Karpas-422 (cell line): ENCODE data around the gene RABGAP1L. TPM values are rescaled to one million over a fixed set of nuclear protein-coding genes. Genes with fewer than 3 reads are reported as not detected.
A peak's percentile ranks its signal among the peaks of the same experiment; 100 is the strongest.

Experiments used
- DNase-seq: peaks from one replicate; pipeline ENCODE4 v3.0.0-alpha.2; 2015
- H2AFZ ChIP-seq: fragments of 200-600 bp; sonication (generic); 2 replicates; pipeline ENCODE4 v1.6.1; 2014; ENCODE audit warnings: antibody characterized with exemption, low read length, mixed read lengths
- H3K27ac ChIP-seq: fragments of 200-600 bp; sonication (generic); 2 replicates; pipeline ENCODE4 v1.5.1; 2014; ENCODE audit warnings: mild to moderate bottlenecking, low read length, moderate library complexity
- H3K27me3 ChIP-seq: fragments of 200-600 bp; sonication (generic); 2 replicates; pipeline ENCODE4 v1.6.1; 2014; ENCODE audit warnings: low read length, mixed read lengths
- H3K36me3 ChIP-seq: fragments of 200-600 bp; sonication (generic); 2 replicates; pipeline ENCODE4 v1.6.1; 2014; ENCODE audit warnings: low read length, mixed read lengths; ENCODE audit not compliant: insufficient read depth
- H3K4me1 ChIP-seq: fragments of 200-600 bp; sonication (generic); 2 replicates; pipeline ENCODE4 v1.6.1; 2014; ENCODE audit warnings: mild to moderate bottlenecking, low read length, mixed read lengths
- H3K4me2 ChIP-seq: fragments of 200-600 bp; sonication (generic); 2 replicates; pipeline ENCODE4 v1.6.1; 2014; ENCODE audit warnings: low read length, low read depth, mild to moderate bottlenecking; ENCODE audit not compliant: poor library complexity, severe bottlenecking
- H3K4me3 ChIP-seq: fragments of 200-600 bp; sonication (generic); 2 replicates; pipeline ENCODE4 v1.5.1; 2014; ENCODE audit warnings: mild to moderate bottlenecking, antibody characterized with exemption, low read length, mixed read lengths
- H3K79me2 ChIP-seq: fragments of 200-600 bp; sonication (generic); 2 replicates; pipeline ENCODE4 v1.6.1; 2014; ENCODE audit warnings: mild to moderate bottlenecking, low read length, mixed read lengths
- H3K9ac ChIP-seq: fragments of 200-600 bp; sonication (generic); 2 replicates; pipeline ENCODE4 v1.6.0; 2014; ENCODE audit warnings: low read length
- H3K9me2 ChIP-seq: fragments of 200-600 bp; sonication (generic), shearing (Covaris generic); replicated peaks from 2 replicates; pipeline ENCODE4 v1.6.0; 2014; ENCODE audit warnings: mild to moderate bottlenecking, low read length, moderate library complexity; ENCODE audit not compliant: insufficient read depth
- H3K9me3 ChIP-seq: fragments of 300-700, 200-600 bp; sonication (generic); 2 replicates; pipeline ENCODE4 v1.6.1; 2014; ENCODE audit warnings: low read length, mixed read lengths
- H4K20me1 ChIP-seq: fragments of 200-600 bp; sonication (generic); 2 replicates; pipeline ENCODE4 v1.6.1; 2014; ENCODE audit warnings: mild to moderate bottlenecking, antibody characterized with exemption, low read length, low read depth; ENCODE audit not compliant: insufficient read depth
- total RNA-seq: library from RNA; depleted of rRNA; stranded (reverse); fragments of >200 nt; shearing (Covaris generic); gene quantifications from 2 replicates; pipeline ENCODE4 v1.2.3, GENCODE V29; 2014; ENCODE audit warnings: low replicate concordance

Gene RABGAP1L
- total RNA-seq, 1 experiment from 2014 or later: 28.9 TPM

- H3K36me3 ChIP-seq: no peaks in the 10 kb centered on the region
- H3K4me3 ChIP-seq: no peak overlapping the region
- H3K4me1 ChIP-seq: no peaks in the 10 kb centered on the region
- H2AFZ ChIP-seq: no peak overlapping the region
- H3K9ac ChIP-seq: no peak overlapping the region
- no peaks in the 10 kb centered on the region for H3K79me2 ChIP-seq
- no peaks in the 10 kb centered on the region for H3K9me2 ChIP-seq
- H4K20me1 ChIP-seq: no peaks in the 10 kb centered on the region
- no peak overlapping the region for H3K27ac ChIP-seq
- H3K4me2 ChIP-seq: no peak overlapping the region
- H3K27me3 ChIP-seq: no peaks in the 10 kb centered on the region
- no peak for DNase-seq
- H3K9me3 ChIP-seq: no peaks in the 10 kb centered on the region
These were observed 586.9 kb downstream of the RABGAP1L start for GRCh38 chr1:174746024-174746808.

DNA sequence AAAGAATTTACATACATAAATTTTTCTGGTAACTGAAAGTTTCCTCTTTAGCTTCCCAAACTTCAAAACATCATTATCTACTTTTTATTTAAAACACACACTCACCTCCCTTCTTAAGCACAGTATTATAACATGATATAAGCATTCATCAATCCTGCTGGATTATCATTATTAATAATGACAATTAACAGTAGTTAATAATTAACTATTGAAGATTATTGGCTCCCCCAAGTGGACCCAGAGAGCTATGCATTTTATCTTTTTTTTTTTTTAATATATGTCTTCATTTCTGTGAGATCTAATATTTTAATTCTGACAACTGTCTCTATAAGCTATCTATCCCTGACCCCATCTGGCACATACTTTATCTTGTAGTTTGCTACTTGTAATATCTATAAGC lies 588.3 kb downstream of the RABGAP1L start:
- Histone ChIP-seq H3K9me3 (no peaks in the 10 kb centered on the region), H3K4me1 (no peaks in the 10 kb centered on the region), H3K4me2 (no peak overlapping the region), H3K27me3 (no peaks in the 10 kb centered on the region), H3K79me2 (no peaks in the 10 kb centered on the region), H3K27ac (no peak overlapping the region), H2AFZ (no peak overlapping the region), H3K36me3 (no peaks in the 10 kb centered on the region), H3K9ac (no peak overlapping the region), H3K9me2 (no peaks in the 10 kb centered on the region), H3K4me3 (no peak overlapping the region), H4K20me1 (no peaks in the 10 kb centered on the region)
- DNase-seq: peak; percentile 49

GRCh38 chr1:174748586-174748985 lies 589.3 kb downstream of the RABGAP1L start:
- Histone ChIP-seq H3K9ac (no peak overlapping the region), H3K9me3 (no peaks in the 10 kb centered on the region), H3K36me3 (no peaks in the 10 kb centered on the region), H3K27me3 (no peaks in the 10 kb centered on the region), H3K4me3 (no peak overlapping the region), H3K27ac (no peak overlapping the region), H4K20me1 (no peaks in the 10 kb centered on the region), H3K79me2 (no peaks in the 10 kb centered on the region), H3K9me2 (no peaks in the 10 kb centered on the region), H2AFZ (no peak overlapping the region), H3K4me2 (no peak overlapping the region), H3K4me1 (no peaks in the 10 kb centered on the region)
- DNase-seq: no peak

DNA sequence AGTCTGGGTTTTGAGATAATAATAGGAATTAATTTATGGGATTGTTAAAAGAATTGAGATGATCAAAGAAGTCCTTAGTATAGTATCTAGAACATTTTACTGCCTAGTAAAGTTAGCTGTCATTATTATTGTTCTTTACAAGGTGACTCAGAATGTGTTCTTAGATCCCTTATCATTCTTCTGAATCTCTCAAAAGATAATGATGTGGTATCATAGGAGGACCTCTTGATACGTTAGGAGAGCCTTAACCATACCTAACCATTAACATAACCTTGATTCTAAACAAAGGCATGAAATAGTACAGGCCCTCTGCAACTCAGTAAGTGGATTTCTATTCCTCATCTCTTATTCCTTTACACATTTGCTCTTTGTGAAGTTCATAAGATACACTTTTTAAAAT lies 593.8 kb downstream of the RABGAP1L start:
- Histone ChIP-seq H3K36me3 (no peaks in the 10 kb centered on the region), H2AFZ (no peak overlapping the region), H3K9ac (no peak overlapping the region), H3K4me1 (no peaks in the 10 kb centered on the region), H4K20me1 (no peaks in the 10 kb centered on the region), H3K9me3 (no peaks in the 10 kb centered on the region), H3K4me3 (no peak overlapping the region), H3K79me2 (no peaks in the 10 kb centered on the region), H3K27ac (no peak overlapping the region), H3K9me2 (no peaks in the 10 kb centered on the region), H3K27me3 (no peaks in the 10 kb centered on the region), H3K4me2 (no peak overlapping the region)
- DNase-seq: no peak

GRCh38 chr1:174761335-174761734 lies 602.0 kb downstream of the RABGAP1L start:
- H2AFZ ChIP-seq: no peak overlapping the region
- no peak overlapping the region for H3K27ac ChIP-seq
- H3K9me3 ChIP-seq: no peaks in the 10 kb centered on the region
- H3K9me2 ChIP-seq: no peaks in the 10 kb centered on the region
- H3K9ac ChIP-seq: no peak overlapping the region
- no peaks in the 10 kb centered on the region for H4K20me1 ChIP-seq
- H3K79me2 ChIP-seq: no peaks in the 10 kb centered on the region
- no peaks in the 10 kb centered on the region for H3K4me1 ChIP-seq
- no peaks in the 10 kb centered on the region for H3K27me3 ChIP-seq
- no peak for DNase-seq
- no peak overlapping the region for H3K4me2 ChIP-seq
- H3K36me3 ChIP-seq: no peaks in the 10 kb centered on the region
- no peak overlapping the region for H3K4me3 ChIP-seq

GRCh38 chr1:174761901-174762585 lies 602.7 kb downstream of the RABGAP1L start:
- DNase-seq: no peak
- no peaks in the 10 kb centered on the region for H3K36me3 ChIP-seq
- no peak overlapping the region for H3K4me3 ChIP-seq
- H3K9ac ChIP-seq: no peak overlapping the region
- no peak overlapping the region for H3K4me2 ChIP-seq
- H3K9me2 ChIP-seq: no peaks in the 10 kb centered on the region
- no peaks in the 10 kb centered on the region for H3K27me3 ChIP-seq
- no peak overlapping the region for H2AFZ ChIP-seq
- no peak overlapping the region for H3K27ac ChIP-seq
- no peaks in the 10 kb centered on the region for H3K79me2 ChIP-seq
- no peaks in the 10 kb centered on the region for H3K9me3 ChIP-seq
- no peaks in the 10 kb centered on the region for H3K4me1 ChIP-seq
- H4K20me1 ChIP-seq: no peaks in the 10 kb centered on the region

DNA sequence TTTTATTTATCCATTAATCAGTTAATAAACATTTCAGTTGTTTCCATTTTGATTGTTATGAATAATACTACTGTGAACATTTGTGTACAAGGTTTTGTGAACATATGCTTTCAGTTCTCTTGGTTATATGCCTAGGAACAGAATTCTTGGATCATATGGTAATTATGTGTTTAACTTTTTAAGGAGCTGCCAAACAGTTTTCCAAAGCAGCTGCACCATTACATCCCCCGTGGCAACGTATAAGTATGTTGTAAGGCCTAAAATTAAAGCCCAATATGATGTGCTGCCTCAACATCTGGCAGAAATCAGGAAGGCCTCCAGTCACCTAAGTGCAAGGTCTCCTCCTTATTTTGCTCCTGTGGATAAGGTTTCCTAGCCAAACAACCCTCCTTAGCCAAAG lies 604.9 kb downstream of the RABGAP1L start:
- no peak for DNase-seq
- no peaks in the 10 kb centered on the region for H3K27me3 ChIP-seq
- H3K27ac ChIP-seq: no peak overlapping the region
- H3K4me1 ChIP-seq: no peaks in the 10 kb centered on the region
- no peak overlapping the region for H3K9ac ChIP-seq
- H3K36me3 ChIP-seq: no peaks in the 10 kb centered on the region
- no peaks in the 10 kb centered on the region for H4K20me1 ChIP-seq
- H3K9me3 ChIP-seq: no peaks in the 10 kb centered on the region
- no peak overlapping the region for H3K4me2 ChIP-seq
- no peak overlapping the region for H3K4me3 ChIP-seq
- H3K9me2 ChIP-seq: no peaks in the 10 kb centered on the region
- no peaks in the 10 kb centered on the region for H3K79me2 ChIP-seq
- H2AFZ ChIP-seq: no peak overlapping the region

GRCh38 chr1:174766727-174767126 lies 607.4 kb downstream of the RABGAP1L start:
- no peaks in the 10 kb centered on the region for H3K79me2 ChIP-seq
- H2AFZ ChIP-seq: no peak overlapping the region
- no peaks in the 10 kb centered on the region for H3K9me2 ChIP-seq
- H3K4me1 ChIP-seq: no peaks in the 10 kb centered on the region
- H3K4me3 ChIP-seq: no peak overlapping the region
- H3K9me3 ChIP-seq: no peaks in the 10 kb centered on the region
- H4K20me1 ChIP-seq: no peaks in the 10 kb centered on the region
- no peak overlapping the region for H3K27ac ChIP-seq
- H3K27me3 ChIP-seq: no peaks in the 10 kb centered on the region
- H3K4me2 ChIP-seq: no peak overlapping the region
- DNase-seq: no peak
- no peak overlapping the region for H3K9ac ChIP-seq
- H3K36me3 ChIP-seq: no peaks in the 10 kb centered on the region
